ENCODE measurements around the gene CFAP97D2. TPM values are rescaled to one million over a fixed set of nuclear protein-coding genes. Genes with fewer than 3 reads are reported as not detected.
A peak's percentile ranks its signal among the peaks of the same experiment; 100 is the strongest.
"Not testable (repeated sequence)": the region's sequence is repeated elsewhere in the genome, so short reads cannot be mapped to it uniquely, and the experiment has no call there.

Gene CFAP97D2
- not detected for total RNA-seq
- long read RNA-seq: 0 reads

DNA sequence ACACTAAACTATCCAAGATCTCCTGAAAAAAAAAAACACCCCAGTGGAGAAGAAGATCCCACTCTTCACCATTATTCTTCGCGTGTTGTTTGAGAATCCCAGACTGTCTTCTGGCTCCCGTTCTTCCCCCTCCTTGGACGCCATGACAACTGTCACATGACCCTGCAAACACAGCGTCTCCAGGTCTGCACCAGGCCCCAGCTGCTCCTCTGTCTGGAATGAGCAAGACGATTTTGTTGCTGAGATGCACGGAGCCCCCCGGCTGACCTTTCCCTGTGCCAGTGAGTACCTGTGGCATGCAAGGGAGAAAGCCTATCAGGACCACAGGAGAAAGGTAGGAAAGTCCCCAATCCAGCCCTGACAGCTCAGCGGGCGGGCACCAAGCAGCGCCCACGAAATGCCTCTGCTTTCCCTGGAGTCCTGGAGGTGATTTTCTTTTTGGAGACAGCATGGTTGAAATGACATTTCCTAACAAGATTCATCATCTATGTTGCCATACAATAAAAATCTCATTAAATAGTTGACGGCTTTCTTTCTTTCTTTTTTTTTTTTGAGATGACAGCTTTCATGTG lies at the start of gene CFAP97D2:
Gene CFAP97D2, plus strand, starts transcription at position 171 of the 572 bp plus-strand sequence. Its CDS starts 74 bp downstream, at position 245.
- DNase-seq: no peak
- intact Hi-C loops (cut with DNase I): no loop called here
- ATAC-seq: no peak

DNA sequence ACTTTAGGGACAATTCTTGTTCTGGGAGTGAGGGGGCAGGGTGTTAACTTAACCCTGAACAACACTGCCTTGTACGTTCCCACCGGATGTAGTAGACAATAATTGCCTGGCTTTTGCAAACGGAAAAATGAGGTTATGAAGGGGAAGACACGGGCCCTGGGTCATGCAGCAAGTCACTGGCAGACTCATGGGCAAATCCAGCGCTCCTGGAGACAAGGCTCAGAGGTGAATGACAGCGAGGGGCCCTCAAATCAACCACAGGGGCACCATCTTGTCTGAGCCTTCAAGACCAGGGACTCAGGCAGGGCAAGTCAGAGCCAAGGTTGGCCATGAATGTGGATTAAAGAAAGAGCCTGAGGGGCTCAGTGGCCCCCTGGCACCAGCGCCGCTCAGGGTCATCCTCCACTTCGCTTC lies 49.4 kb upstream of the CFAP97D2 start:
- intact Hi-C loops (cut with DNase I): no loop called here
- DNase-seq (no peak), ATAC-seq (no peak)

DNA sequence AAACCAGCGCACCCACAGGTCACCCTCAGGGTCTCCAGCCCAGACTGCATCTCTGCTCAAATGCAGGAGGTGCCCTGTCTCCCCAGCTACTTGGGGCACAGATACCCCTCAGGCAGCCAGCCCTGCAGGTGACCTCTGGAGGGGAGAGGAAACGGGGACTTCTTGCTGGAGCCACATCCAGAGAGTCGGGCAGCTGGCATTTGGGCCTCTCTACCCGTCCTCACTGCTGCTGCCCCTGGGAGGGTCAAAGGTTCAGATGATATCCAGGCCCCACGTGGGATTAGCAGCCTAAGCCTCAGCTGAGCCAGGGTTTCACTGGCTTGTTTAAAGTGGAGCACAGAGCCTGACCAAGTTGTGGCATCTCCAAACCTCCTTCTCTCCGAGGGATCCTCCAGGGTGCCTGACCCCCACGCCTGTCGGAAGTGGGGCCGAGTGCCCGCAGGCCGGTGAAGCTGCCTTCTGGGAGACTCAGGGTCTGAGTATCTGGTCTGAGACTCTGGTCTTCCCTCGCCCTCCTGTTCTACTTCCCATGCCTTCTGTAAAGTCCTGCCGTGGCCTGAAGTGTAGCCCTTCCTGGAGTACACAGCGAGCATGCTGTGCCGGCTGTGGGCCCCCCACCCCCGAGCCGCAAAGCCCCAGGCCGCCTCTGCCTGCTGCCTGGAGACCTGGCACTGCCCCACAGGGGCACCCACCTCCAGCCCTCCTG lies 48.8 kb upstream of the CFAP97D2 start:
- intact Hi-C loops (cut with DNase I): no loop called here
- no peak for ATAC-seq
- no peak for DNase-seq

DNA sequence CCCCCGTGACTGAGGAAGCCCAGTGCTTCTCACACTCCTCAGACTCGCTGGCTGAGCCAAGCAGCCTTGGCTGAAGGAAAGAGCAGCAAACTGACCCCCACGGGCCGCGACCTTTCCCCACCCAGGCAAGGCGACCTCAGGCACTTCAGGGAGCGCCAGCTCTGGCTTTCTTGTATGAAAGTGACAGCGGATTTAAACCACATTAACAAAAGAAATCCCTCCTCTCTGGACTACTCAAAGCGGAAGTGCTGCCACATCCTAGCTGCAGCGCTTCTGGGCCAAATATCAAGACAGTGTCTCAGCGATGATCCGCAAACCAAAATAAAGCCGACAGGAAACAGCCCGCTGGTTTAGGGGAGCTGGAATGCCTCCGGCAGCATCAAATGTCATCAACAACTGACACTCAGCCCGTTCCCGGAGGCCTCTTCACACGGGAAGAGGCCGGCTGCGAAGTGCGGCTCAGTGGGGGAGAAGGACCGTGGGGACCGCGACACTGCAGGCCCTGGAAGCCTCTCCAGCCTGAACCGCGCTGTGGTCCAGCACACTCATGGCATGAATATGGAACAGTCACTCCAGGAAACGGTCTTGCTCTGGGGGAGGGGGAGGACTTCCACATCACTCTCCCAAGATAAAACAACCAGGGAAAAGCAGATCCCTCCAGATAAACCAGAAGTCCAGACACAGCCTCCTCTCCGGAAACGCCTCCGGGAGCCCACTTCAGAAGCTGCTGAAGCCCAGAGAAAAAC lies 48.0 kb upstream of the CFAP97D2 start:
- intact Hi-C loops (cut with DNase I): no loop called here
- DNase-seq (peak; percentile 71), ATAC-seq (peak; percentile 38 to 53)

DNA sequence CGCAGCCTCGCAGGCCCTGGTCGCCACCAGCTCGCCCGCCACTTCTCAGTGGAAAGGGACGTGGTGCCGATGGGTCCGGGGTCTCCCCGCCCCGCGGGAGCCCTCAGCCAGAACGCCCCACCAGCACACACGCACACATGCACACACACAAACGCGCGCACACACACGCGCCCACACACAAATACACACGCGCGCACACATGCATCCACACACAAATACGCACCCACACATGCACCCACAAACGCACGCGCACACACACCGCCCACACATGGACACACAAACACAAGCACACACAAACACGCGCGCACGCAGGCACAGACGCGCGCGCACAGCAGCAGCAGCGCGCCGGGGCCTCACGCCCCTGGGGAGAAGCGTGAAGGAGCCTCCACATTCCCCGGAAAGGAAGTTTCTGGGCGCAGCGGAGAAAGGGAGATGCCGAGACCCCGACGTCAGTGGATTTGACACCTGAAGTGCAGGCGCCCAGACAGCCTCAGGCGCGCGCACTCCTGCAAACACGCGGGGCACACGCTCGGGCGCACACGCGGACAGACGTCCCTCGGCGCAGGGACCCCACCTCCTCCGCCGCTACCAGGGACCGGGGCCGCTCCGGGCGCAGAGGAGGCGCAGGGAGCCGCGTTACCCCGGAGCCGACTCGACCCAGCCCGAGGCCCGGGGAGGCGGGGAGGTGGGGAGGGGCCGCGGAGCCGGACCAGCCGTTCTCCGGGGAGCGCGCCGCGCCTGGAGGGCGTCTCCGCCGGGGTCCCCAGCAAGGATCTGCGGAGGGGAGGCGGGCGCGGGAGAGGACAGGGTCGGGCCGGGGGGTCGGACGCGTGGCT lies 47.3 kb upstream of the CFAP97D2 start:
- peak; percentile 22 to 24 for ATAC-seq
- no peak for DNase-seq

DNA sequence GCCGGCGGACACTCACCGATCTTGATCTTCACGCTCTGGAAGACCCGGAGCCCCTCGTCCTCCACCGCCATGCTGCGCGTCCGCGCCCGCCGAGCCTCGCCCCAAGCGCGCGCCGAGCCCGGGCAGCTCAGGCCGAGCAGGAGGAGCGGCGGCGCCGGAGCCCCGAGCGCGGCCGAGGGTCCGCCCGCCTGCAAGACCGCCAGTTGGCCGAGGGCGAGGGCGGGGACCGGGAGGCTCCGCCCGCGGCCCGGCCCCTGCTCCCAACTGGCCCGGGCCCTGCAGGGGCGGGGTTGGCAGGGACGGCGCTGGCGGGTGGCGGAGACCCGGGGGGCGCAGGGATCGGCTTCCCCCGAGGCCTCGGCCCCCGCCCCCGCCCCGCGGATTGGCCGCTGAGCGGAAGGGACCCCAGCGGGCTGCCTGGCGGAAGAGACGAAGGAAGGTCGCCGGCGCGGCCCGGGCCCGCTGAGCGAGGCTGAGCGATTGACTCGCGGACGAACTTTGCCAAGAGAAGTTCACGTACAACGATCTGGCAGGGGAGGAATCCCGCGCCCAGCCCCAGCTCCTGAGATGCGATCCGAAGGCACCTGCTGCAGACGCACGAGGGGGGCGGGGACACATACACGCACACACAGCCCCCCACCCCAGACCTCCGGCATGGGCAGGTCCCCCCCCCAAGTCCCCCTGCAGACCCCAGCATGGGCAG lies 46.5 kb upstream of the CFAP97D2 start, which contains the start of gene RASA3:
Gene RASA3, minus strand, starts transcription at position 205 of the 703 bp plus-strand sequence. Its CDS starts 134 bp downstream, at position 71.
- peak; percentile 90 to 92 for ATAC-seq
- peak; percentile 87 for DNase-seq
- intact Hi-C loops (cut with DNase I): no loop called here

More for the DNA sequence above, 47.3 kb upstream of the CFAP97D2 start:
- intact Hi-C loops (cut with DNase I): no loop called here

DNA sequence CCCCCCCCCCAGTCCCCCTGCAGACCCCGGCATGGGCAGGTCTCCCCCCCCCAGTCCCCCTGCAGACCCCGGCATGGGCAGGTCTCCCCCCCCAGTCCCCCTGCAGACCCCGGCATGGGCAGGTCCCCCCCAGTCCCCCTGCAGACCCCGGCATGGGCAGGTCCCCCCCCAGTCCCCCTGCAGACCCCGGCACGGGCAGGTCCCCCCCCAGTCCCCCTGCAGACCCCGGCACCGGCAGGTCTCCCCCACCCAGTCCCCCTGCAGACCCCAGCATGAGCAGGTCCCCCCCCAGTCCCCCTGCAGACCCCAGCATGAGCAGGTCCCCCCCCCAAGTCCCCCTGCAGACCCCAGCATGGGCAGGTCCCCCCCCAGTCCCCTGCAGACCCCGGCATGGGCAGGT lies 45.9 kb upstream of the CFAP97D2 start:
- ATAC-seq; intact Hi-C loops (cut with DNase I); DNase-seq: not testable (repeated sequence)

DNA sequence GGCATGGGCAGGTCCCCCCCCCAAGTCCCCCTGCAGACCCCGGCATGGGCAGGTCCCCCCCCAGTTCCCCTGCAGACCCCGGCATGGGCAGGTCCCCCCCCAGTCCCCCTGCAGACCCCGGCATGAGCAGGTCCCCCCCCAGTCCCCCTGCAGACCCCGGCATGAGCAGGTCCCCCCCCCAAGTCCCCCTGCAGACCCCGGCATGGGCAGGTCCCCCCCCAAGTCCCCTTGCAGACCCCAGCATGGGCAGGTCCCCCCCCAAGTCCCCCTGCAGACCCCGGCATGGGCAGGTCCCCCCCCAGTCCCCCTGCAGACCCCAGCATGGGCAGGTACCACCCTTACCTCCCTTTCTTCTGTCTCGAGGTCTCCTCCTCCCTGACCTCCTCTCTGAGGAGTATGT lies 45.5 kb upstream of the CFAP97D2 start:
- DNase-seq; ATAC-seq; intact Hi-C loops (cut with DNase I): not testable (repeated sequence)

DNA sequence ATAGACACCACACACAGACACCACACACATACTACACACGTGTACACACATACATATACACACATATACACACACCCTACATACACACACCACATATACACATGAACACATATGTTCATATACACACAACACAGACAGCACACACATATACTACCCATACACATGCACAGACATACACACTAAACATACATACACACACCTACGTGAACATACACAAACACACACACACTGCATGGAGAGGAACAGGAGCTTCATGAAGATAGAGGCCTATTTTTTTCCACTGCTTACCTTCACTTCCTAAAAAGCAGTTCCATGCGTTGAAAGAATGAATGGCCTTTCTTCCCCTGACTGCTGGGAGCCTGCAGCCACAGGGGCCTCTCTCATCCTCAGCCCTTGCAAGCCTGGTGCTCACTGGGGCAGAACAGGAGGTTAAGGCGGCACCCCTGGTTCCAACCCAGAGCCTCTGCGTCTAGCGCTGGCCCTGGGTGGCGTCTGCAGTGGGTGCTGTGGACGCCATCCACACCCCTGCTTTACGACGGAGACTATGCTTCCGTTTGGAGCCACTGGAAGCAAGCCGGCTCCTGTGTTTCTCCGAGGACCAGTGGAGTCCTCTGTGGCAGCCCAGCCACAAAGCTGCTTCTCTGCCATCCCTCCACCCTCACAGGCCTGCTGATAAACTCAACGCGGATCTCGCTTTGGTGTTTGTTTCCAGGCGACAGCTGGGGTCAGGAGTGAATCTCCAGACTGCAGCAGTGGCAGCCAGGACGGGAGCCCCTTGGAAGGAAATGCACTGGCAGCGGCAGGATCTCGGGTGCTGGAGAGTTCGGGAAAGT lies 44.7 kb upstream of the CFAP97D2 start:
- ATAC-seq: no peak
- peak; percentile 10 for DNase-seq
- intact Hi-C loops (cut with DNase I): no loop called here

DNA sequence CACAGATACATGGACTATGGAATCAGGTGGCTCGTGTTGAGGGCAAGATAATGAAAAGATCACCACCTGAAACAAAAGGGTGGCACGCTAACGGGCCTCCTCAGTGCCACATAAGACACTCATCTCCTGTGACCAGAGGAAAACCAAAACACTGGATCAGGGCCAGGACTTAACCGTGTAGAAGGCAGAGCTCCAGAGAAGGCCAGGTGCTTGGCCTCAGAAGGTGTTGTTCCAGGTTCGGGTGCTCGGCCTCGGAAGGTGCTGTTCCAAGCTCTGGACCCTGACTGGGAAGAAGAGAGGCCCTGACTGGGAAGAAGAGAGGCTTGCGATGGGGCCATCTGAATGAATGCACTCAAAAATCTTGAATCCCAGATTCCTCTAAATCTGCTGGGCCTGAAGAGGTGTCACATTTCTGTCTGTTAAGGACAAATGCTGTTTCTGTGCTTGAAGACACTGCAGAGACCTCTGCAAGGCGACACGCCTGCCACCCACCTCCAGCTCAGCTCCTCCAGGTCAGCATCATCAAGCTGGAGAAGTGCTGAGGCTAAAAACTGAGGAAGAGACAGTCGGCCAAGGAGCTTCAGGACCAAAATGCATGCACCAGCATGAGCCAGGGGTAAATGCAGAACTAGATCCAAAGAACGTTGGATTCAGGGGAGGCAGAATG lies 44.0 kb upstream of the CFAP97D2 start:
- intact Hi-C loops (cut with DNase I): no loop called here
- peak; percentile 9 for DNase-seq
- ATAC-seq: no peak

DNA sequence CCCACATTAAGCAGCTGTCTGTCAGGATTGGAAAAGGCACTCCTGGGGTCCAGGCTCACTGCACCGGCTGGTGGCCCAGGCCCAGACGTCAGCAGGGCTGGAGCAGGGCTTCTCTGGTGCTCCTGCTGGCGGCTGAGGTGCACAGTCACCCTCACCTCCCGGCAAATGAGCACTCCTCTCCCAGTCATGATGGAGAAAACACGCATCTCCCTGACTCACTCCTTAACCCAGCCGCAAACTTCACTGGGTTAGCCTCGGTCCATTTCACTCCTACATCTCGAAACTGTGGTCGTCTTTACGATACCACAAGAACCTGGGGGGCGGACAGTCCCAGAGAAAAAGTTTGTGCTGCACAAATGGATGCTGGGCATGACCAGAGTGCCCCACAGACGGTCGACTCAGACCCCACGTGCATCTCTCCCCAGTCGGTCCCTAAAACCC lies 43.3 kb upstream of the CFAP97D2 start:
- intact Hi-C loops (cut with DNase I): no loop called here
- ATAC-seq (no peak), DNase-seq (peak; percentile 7)

DNA sequence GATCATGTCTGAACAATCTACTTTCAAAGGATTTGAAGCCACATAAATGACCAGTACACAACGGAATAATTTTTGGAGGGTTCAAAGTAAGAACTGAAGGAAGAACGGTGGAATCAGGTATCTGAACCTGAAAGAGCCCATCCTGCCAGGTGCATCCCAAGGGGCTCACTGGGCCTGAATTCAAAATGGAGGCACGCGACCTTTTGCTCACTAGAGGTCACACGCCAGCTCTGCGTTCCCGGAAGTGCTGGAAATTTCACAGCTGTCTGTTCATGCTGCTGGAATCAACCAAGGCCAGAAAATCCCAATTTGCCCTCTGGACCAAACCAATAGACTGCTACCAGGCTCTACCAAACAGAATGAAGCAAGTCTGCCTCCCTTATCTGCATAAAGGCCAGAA lies 42.5 kb upstream of the CFAP97D2 start:
- DNase-seq: peak; percentile 17
- ATAC-seq: no peak
- intact Hi-C loops (cut with DNase I): no loop called here

DNA sequence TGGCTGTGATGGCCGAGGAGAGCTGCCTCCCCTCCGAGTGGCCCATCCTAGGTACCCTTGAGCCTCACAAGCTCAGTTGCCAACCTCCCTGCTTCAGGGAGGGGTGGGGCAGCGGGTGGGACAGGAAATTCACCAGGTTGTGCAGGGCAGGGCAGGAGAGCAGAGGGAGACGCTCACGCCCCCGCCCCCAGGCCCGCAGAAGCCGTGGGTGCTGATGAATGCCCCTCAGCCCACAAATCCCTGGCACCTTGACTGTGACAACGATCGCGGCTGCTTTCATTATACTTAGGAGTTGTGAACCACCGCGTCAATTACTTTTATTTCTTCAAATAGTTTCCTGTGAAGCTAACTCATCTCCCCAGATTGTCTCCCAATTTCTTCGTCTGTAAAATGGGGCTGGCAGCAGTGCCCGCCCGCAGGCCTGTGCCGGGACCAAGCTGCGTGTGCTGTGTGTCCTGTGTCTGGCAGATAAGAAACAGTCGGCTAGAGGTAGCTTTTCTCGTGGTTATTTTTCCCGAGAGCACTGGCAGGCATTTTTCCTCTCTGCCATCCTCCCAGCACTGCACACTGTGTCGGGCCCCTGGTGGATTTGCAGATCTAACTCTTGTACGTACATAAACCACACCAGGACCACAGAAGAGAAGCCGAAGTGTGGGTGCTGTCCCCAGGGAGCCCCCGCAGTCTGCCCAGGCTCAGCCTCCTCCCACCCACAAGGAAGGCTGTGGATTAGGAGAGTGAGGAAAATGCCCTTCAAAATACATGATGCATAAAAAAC lies 38.7 kb upstream of the CFAP97D2 start:
- intact Hi-C loops (cut with DNase I): no loop called here
- no peak for ATAC-seq
- DNase-seq: peak; percentile 16

DNA sequence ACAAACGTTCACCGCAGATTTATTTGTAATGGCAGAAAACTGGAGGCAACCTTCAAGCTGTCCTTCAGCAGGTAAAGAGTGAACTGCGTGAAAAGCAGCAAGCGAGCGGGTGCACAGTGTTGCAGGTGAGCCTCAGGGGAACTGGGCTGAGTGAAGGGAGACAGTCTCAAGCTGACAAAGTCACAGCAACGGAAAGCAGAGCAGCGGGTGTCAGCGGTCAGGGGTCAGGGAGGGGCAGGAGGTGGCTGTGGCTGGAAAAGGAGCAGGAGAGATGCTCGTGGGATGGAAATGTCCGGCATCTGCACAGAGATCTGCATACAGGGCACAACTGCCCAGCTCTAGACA lies 38.2 kb upstream of the CFAP97D2 start:
- ATAC-seq: no peak
- peak; percentile 12 for DNase-seq
- intact Hi-C loops (cut with DNase I): no loop called here

DNA sequence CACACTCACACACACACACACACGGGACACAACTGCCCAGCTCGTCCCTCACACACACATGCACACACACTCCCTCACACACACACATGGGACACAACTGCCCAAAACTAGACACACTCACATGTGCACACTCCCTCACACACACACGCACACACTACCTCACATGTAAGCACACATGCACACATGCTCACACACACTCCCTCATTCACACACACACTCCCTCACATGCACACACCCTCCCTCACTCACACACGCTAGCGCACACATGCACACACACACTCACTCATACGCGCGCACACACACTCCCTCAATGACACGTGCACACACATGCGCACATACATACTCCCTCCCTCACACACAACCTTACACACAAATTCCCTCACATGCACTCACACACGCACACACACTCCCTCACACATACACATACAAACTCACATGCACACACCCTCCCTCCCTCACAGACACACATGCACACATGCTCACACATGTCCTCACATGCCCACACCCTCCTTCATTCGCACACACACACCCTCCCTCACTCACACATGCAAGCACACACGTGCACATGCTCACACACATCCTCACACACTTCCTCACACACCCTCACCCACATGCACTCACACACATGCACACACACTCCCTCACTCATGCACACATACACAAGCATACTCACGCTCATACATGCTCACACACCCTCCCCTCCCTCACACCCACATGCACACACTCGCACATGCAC lies 37.6 kb upstream of the CFAP97D2 start:
- ATAC-seq (no peak), DNase-seq (peak; percentile 6)
- intact Hi-C loops (cut with DNase I): no loop called here

DNA sequence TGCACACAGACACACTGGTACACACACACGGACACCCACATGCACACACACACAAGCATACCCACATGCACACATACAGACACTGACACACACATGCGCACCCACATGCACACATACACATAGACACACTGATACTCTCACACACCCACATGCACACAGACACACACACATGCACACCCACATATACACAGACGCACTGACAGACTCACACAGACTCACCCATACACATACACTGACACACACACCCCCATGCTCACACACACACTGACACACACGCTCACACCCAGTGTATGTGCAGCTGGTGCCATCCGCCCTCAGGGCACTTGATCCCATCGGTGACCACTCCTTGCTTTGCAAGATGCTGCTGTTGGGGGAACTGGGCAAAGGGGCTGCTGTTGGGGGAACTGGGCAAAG lies 36.9 kb upstream of the CFAP97D2 start:
- intact Hi-C loops (cut with DNase I): no loop called here
- ATAC-seq: no peak
- DNase-seq: peak; percentile 7
